Stimulated activated CD4-positive, alpha-beta T cell treated with anti-CD3 and anti-CD28 coated beads, TNF-alpha, amount 100 ng/mL, for 24 hours (primary cell): ENCODE measurements around the gene ACSF3.
A peak's percentile ranks its signal among the peaks of the same experiment; 100 is the strongest.

Source experiments
- DNase-seq, 3 experiments: peaks; one replicate each; pipeline ENCODE4 v3.0.0-alpha.2; 2020; ENCODE audit warnings: low read depth in 3 of 3

The ACSF3 gene

GRCh38 chr16:89095491-89095951, 1.9 kb downstream of the ACSF3 start:
- no peak for DNase-seq

GRCh38 chr16:89096042-89096717, 2.5 kb downstream of the ACSF3 start:
- no peak for DNase-seq

GRCh38 chr16:89096768-89097391, 3.2 kb downstream of the ACSF3 start:
- DNase-seq: peak; percentile 34 to 63 (median 37)

GRCh38 chr16:89097392-89097772, 3.7 kb downstream of the ACSF3 start:
- no peak for DNase-seq

- no peak for DNase-seq
Measured at GRCh38 chr16:89098767-89099430, 5.2 kb downstream of the ACSF3 start.

- no peak for DNase-seq
Measured at GRCh38 chr16:89099905-89100304, 6.3 kb downstream of the ACSF3 start.

- DNase-seq: no peak
Measured at GRCh38 chr16:89100601-89101302, 7.1 kb downstream of the ACSF3 start.

GRCh38 chr16:89101303-89102040, 7.8 kb downstream of the ACSF3 start:
- DNase-seq: no peak

- no peak for DNase-seq
Measured at GRCh38 chr16:89102041-89102471, 8.4 kb downstream of the ACSF3 start.

- DNase-seq: no peak
Measured at GRCh38 chr16:89102481-89103073, 8.9 kb downstream of the ACSF3 start.

GRCh38 chr16:89103156-89103555, 9.5 kb downstream of the ACSF3 start:
- DNase-seq: no peak

- no peak for DNase-seq
Measured at GRCh38 chr16:89103781-89104180, 10.1 kb downstream of the ACSF3 start.

- no peak for DNase-seq
Measured at GRCh38 chr16:89104303-89104702, 10.7 kb downstream of the ACSF3 start.

GRCh38 chr16:89104930-89105571, 11.4 kb downstream of the ACSF3 start:
- DNase-seq: no peak

- DNase-seq: no peak
Measured at GRCh38 chr16:89105599-89106151, 12.0 kb downstream of the ACSF3 start.

- no peak for DNase-seq
Measured at GRCh38 chr16:89106533-89107202, 13.0 kb downstream of the ACSF3 start.

GRCh38 chr16:89107203-89107582, 13.5 kb downstream of the ACSF3 start:
- DNase-seq: no peak

GRCh38 chr16:89108416-89108815, 14.8 kb downstream of the ACSF3 start:
- DNase-seq: no peak

- DNase-seq: no peak
Measured at GRCh38 chr16:89110641-89111040, 17.0 kb downstream of the ACSF3 start.

GRCh38 chr16:89111263-89111662, 17.6 kb downstream of the ACSF3 start:
- DNase-seq: no peak
